H1 (cell line): ENCODE results near the gene TDRD5. TPM values are rescaled to one million over a fixed set of nuclear protein-coding genes. Genes with fewer than 3 reads are reported as not detected.

Source experiments
- RFX5 ChIP-seq: IDR thresholded peaks from 2 replicates; pipeline ENCODE4 v1.6.1; 2011; ENCODE audit warnings: low read depth, low read length, improper control_type of control experiment, borderline replicate concordance
- SIRT6 ChIP-seq: IDR thresholded peaks from one replicate; pipeline ENCODE4 v1.7.1; 2012; ENCODE audit warnings: low read length, inconsistent platforms
- SRF ChIP-seq: IDR thresholded peaks from 2 replicates; pipeline ENCODE4 v1.6.1; 2011; ENCODE audit warnings: mild to moderate bottlenecking, low read depth, low read length, moderate library complexity
- polyA plus RNA-seq, 7 experiments: library from polyadenylated mRNA; depleted of rRNA in 3 of 7; stranded (reverse) in 5 of 7; unstranded in 2 of 7; fragments of >200 nt in 5 of 7; fragments of 200-250 nt in 2 of 7; gene quantifications; 1 replicate in 5 of 7; 2 replicates in 1 of 7; 4 replicates in 1 of 7; pipeline versions ENCODE4 v1.2.1 to v1.2.3, GENCODE V29; 2011 to 2013; ENCODE audit warnings: missing spikeins in 2 of 7, mixed read lengths in 2 of 7
- total RNA-seq: library from RNA; stranded (reverse); fragmentation: NEBNext Ultra II Directional; extraction: Animal tissue kit (Norgen Biotek cat#: 25700); gene quantifications from 2 replicates; pipeline ENCODE4 v1.2.1, GENCODE V29; 2021

The TDRD5 gene
- total and polyA plus RNA-seq, 2 of the 8 experiments (the other 6 are each of a cell fraction or from before 2014, with no cell fraction given), result 0.53 to 1.4 TPM

GRCh38 chr1:179601093-179601492, 9.5 kb downstream of the TDRD5 start (continued):
- TF ChIP-seq SIRT6, result no peak
- no peak for TF ChIP-seq RFX5
- no peak for TF ChIP-seq SRF
